Tibial nerve (tissue), 3 donors: ENCODE measurements around the gene TYRO3.

ENCODE experiments used
- POLR2A ChIP-seq, 2 donors: fragments of 450-650 bp; IDR thresholded peaks; one replicate each; pipeline ENCODE4 v1.6.1; 2017; ENCODE audit warnings: antibody characterized with exemption in 2 of 2, mild to moderate bottlenecking in 2 of 2, moderate library complexity in 2 of 2
- TF ChIP-seq, protein P1 (sequence below), 5 experiments: fragments of 200-600 bp in 3 of 5; fragments of 450-650 bp in 2 of 5; sonication (generic) in 3 of 5; IDR thresholded peaks; one replicate each; pipeline ENCODE4 v1.5.1; 2016 to 2019; ENCODE audit warnings: antibody characterized with exemption in 5 of 5, mild to moderate bottlenecking in 3 of 5, moderate library complexity in 2 of 5

DNA sequence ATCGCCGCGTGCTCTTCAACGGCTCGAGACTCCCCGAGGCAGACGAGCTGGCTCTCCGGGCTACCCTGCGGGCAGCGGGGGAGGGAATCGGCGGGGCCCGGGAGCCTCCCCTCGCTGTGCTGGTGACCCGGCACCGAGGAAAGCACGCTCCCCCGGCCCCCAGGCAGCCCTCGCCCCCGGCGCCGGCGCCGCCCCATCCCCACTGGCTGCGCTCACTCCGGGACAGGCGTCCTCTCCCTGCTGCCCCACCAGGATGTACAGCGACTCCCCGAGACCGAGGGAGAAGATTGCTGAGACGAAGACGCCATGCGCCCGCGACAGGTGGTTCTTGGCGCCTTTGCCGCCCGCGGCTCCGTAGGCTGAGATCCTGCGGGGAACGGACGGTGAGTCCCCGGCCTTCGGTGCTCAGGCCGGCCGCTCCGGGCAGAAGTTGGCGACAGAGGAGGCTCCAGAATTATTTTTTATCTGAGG, 47.1 kb upstream of the TYRO3 start:
- TF ChIP-seq POLR2A (IDR thresholded peaks at IDR 0.05), result no peak
- TF ChIP-seq, protein P1, sequence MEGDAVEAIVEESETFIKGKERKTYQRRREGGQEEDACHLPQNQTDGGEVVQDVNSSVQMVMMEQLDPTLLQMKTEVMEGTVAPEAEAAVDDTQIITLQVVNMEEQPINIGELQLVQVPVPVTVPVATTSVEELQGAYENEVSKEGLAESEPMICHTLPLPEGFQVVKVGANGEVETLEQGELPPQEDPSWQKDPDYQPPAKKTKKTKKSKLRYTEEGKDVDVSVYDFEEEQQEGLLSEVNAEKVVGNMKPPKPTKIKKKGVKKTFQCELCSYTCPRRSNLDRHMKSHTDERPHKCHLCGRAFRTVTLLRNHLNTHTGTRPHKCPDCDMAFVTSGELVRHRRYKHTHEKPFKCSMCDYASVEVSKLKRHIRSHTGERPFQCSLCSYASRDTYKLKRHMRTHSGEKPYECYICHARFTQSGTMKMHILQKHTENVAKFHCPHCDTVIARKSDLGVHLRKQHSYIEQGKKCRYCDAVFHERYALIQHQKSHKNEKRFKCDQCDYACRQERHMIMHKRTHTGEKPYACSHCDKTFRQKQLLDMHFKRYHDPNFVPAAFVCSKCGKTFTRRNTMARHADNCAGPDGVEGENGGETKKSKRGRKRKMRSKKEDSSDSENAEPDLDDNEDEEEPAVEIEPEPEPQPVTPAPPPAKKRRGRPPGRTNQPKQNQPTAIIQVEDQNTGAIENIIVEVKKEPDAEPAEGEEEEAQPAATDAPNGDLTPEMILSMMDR (IDR thresholded peaks at IDR 0.05), result no peak
